ENCODE data around the gene TNFRSF6B.
"Not testable (repeated sequence)": the region's sequence is repeated elsewhere in the genome, so short reads cannot be mapped to it uniquely, and the experiment has no call there.

Gene TNFRSF6B

GRCh38 chr20:63696628-63697356 is at the start of gene TNFRSF6B:
TSS of gene TNFRSF6B (plus strand) at chr20:63696652. CDS start at chr20:63696768, 116 bp downstream.
- no peak for DNase-seq (ENCODE audit: low spot score)

DNA sequence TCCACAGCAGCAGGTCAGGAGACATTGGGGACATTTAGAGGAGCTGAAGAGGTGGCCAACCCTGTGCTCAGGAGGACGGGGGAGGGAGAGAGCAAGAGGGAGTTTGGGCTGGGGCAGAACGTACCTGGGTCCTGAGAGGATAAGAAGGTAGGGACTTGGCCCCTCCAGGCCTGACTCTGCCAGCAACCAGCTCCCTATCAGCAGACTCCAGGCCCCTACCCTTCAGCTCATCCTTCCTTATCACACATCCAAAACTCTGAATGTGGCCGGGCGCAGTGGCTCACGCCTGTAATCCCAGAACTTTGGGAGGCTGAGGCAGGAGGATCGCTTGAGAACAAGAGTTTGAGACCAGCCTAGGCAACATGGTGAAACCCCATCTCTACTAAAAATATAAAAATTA is 48.3 kb upstream of the TNFRSF6B start:
- no peak for DNase-seq (ENCODE audit: low spot score)

DNA sequence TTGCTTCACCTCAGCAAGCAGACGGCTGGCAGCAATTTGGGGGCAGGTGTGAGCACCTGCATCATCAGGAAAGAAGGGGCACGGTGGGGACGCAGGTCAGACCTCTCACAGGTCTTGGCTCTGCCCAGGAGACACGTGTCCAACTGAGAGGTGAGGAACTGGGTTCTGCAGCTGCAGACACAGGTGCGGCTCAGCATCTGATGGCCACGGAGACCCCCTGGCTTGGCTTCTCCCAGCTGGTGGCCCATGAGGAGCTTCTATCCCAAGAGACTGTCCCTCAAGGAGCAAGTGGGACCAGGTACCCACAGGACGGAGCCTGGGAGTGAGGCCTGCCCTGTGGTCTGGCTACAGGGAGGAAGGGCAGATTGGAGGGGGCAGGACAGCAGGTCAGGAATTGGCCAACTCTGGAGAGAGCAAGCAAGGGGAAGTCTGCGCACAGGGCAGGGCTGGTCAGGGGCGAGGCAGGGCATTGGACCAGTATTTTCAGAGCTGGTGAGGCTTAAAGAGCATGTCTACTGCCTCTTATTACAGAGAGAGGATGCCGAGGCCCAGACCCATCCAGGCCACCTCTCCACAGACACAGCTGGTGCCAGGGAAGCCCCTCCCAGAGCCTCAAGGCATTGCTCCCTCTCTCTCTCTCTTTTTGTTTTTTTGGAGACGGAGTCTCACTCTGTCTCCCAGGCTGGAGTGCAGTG is 47.4 kb upstream of the TNFRSF6B start:
- DNase-seq (ENCODE audit: low spot score) = no peak

- not testable (repeated sequence) for DNase-seq (ENCODE audit: low spot score)
Observed at GRCh38 chr20:63650486-63650885, 46.0 kb upstream of the TNFRSF6B start.

GRCh38 chr20:63651942-63652191 is 44.6 kb upstream of the TNFRSF6B start:
- DNase-seq (ENCODE audit: low spot score) = no peak

GRCh38 chr20:63652192-63652980 is 44.1 kb upstream of the TNFRSF6B start:
- no peak for DNase-seq (ENCODE audit: low spot score)

GRCh38 chr20:63653041-63653973 is 43.1 kb upstream of the TNFRSF6B start, which contains the start of gene STMN3:
TSS of gene STMN3 (minus strand) at chr20:63653424. CDS start at chr20:63653345, 79 bp downstream.
- DNase-seq (ENCODE audit: low spot score) = no peak

GRCh38 chr20:63653974-63654668 is 42.3 kb upstream of the TNFRSF6B start:
- no peak for DNase-seq (ENCODE audit: low spot score)

- no peak for DNase-seq (ENCODE audit: low spot score)
Observed at GRCh38 chr20:63655249-63655648, 41.2 kb upstream of the TNFRSF6B start.

- no peak for DNase-seq (ENCODE audit: low spot score)
Observed at GRCh38 chr20:63656451-63656850, 40.0 kb upstream of the TNFRSF6B start.

- DNase-seq (ENCODE audit: low spot score) = no peak
Observed at GRCh38 chr20:63657260-63657936, 39.1 kb upstream of the TNFRSF6B start.

DNA sequence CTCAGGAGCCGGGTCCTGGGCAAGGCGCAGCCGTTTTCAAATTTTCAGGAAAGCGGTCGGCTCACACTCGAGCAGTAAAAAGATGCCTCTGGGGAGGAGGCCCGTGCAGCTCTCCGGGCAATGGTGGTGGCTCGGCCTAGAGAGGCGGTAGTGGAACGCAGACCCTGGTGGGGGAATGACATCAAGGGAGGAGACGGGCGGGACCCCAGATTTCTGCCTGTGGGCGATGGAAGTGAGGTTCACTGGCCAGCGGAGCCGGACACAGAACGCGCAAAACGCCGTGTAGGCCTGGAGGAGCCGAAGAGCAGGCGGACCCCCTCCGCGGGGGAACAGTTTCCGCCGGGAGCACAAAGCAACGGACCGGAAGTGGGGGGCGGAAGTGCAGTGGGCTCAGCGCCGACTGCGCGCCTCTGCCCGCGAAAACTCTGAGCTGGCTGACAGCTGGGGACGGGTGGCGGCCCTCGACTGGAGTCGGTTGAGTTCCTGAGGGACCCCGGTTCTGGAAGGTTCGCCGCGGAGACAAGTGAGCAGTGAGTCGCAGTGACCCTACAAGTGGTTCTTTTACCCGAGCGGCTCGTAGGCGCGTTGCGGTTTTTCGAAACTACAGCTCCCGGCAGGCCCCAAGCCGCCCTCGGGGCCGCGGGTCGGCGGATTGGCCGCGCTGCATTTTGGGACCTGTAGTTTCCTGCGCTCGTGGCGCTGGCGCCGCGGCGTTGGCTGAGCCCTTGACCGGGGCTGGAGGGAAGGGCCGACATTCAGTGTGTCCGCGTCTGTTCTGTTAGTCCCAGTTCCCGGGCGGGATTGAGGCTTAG is 38.3 kb upstream of the TNFRSF6B start, which contains the start of gene RTEL1:
TSS of gene RTEL1 (plus strand) at position 376 of the 812 bp plus-strand sequence. CDS start 1,091 bp downstream, outside the sequence.
- DNase-seq (ENCODE audit: low spot score) = peak; percentile 93

DNA sequence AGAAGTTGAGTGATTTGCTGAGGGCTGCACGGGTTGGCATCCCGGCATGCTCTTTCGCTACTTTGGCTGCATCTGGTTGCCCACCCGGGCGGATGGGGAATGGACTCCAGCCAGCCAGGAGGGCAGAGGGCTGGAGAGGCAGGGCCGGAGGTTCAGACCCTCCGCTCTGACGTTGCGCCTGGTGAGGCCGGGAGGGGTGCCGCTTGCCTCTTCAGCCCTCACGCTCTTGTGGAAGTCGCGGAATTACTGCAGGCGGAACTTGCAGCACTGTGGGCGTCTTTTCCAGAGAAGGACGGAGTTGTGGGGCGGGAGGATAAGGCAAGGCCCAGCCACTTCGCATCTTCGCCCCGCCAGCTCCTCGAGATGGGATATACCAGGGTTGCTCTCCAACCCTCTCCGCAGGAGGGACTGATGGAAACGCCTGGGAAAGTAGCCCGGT is 37.7 kb upstream of the TNFRSF6B start:
- no peak for DNase-seq (ENCODE audit: low spot score)

GRCh38 chr20:63659370-63659769 is 37.1 kb upstream of the TNFRSF6B start:
- DNase-seq (ENCODE audit: low spot score) = no peak

DNA sequence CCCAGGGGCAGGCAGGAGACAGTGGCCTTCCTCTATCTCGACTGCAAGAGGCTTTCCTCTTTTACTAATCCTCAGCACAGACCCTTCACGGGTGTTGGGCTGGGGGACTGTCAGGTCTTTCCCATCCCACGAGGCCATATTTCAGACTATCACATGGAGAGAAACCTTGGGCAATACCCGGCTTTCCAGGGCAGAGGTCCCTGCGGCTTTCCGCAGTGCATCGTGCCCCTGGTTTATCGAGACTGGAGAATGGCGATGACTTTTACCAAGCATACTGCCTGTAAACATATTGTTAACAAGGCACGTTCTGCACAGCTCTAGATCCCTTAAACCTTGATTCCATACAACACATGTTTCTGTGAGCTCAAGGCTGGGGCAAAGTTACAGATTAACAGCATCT is 36.3 kb upstream of the TNFRSF6B start:
- DNase-seq (ENCODE audit: low spot score) = not testable (repeated sequence)

GRCh38 chr20:63660622-63661021 is 35.8 kb upstream of the TNFRSF6B start:
- DNase-seq (ENCODE audit: low spot score) = no peak

- no peak for DNase-seq (ENCODE audit: low spot score)
Observed at GRCh38 chr20:63661108-63661507, 35.3 kb upstream of the TNFRSF6B start.

DNA sequence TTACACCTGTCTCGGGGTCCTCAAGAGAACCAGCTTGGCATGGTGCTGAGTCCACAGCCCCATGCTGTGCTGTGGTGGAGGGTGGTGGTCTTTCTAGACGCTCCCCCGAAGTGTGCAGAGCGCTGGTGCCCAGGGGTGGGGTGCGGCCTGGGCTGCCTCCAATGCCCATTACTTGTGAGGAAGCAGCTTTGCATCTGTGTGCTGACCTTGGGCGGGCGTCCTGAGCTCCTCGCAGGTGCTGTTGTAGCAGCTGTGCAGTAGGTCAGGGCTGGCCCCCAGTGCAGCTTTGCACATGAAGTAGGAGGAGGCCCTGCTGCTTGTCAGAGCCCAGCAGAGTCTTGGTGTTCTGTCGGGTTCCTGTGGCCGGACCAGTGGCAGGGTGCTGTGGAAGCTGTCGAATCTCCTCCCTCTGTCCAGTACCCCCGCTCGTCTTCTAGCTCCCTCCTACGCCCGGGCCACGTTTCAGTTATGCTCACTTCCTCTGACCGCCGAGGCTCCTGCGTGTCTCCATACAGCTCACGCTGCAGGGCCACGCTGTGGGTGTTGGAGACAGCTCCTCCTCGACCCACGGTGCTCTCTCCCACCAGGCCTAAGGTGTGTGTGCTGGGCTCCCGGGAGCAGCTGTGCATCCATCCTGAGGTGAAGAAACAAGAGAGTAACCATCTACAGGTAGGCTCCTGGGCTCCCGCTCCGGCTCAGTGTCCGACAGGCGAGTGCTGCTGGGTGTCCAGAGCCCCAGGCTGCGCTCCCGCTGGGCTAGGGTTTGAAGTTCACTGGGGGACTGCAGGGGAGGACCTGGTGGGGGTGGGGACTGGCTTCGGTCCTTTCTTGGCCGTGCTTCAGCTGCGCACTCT is 34.3 kb upstream of the TNFRSF6B start:
- no peak for DNase-seq (ENCODE audit: low spot score)

DNA sequence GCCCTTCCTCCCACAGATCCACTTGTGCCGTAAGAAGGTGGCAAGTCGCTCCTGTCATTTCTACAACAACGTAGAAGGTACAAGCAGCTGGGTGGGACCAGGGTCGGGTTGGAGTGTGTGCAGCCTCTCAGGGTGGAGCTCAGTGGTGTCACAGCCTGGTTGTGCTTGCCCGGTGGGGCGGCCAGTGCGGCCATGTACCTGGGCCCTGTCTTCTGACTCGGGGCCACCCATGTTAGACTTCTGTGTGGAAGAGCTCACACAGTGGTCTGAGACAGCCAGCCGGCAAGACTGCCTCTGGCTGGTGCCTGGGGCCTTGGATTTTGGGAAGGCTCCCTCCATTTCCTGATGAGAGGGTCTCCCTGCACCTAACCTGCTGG is 33.7 kb upstream of the TNFRSF6B start:
- no peak for DNase-seq (ENCODE audit: low spot score)

Measured in hematopoietic multipotent progenitor cell treated with erythropoietin and hydrocortisone succinate and interleukin-3 and kit ligand, for 17 days (in vitro differentiated cells).